GM21528 (cell line): ENCODE measurements around the gene OR6V1.

Experiments
- ATAC-seq: cut with Tn5 transposase; IDR thresholded peaks from one replicate; pipeline ENCODE4 v1.9.1; 2021; ENCODE audit warnings: mild to moderate bottlenecking, moderate library complexity; ENCODE audit not compliant: unreplicated experiment, low FRiP score

The OR6V1 gene

DNA sequence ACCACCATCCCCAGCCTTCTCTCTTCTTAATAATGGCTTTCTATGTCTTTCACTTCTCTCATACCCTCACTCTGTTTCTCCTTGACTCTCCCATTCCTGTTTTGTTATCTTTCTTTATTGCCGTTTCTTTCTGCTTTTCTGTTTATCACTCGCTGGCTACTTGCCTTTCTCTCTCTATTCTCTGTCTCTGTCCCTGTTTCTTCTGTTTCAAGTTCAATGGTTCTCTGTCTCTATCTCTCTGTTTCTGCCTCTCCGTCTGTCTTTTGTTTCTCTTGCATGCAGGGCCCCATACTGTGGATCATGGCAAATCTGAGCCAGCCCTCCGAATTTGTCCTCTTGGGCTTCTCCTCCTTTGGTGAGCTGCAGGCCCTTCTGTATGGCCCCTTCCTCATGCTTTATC, at the start of gene OR6V1:
Gene OR6V1, plus strand, starts transcription at position 301 of the 400 bp plus-strand sequence. Its CDS starts 0 bp downstream, at position 301.
- ATAC-seq: no peak

GRCh38 chr7:143002898-143003297, 49.2 kb upstream of the OR6V1 start:
- ATAC-seq: no peak

- peak; percentile 71 for ATAC-seq
Observed at GRCh38 chr7:143003393-143004051, 48.6 kb upstream of the OR6V1 start.

- ATAC-seq: no peak
Observed at GRCh38 chr7:143005632-143006260, 46.4 kb upstream of the OR6V1 start.

GRCh38 chr7:143008007-143008901, 43.9 kb upstream of the OR6V1 start:
- peak; percentile 93 for ATAC-seq

DNA sequence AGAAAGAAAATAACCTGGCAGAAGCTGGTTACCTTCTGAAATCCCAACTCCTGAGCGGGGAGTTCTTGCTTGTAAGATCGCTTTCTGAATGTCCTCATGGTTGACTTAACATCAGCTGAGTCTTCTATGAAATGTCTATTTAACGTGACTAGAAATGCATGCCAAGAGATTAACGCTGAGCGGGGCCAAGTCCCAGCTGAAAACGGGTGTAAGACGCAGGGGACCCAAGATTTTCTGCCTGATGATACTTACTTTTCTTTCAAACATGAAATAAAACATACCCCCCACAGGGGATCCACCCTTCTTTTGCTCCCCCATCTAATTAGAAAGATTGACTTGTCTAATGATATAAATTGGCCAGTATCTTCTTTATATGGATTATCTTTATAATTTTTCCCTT, 40.1 kb upstream of the OR6V1 start:
- no peak for ATAC-seq

GRCh38 chr7:143012409-143012808, 39.7 kb upstream of the OR6V1 start:
- ATAC-seq: no peak

- ATAC-seq: no peak
Observed at GRCh38 chr7:143013473-143013872, 38.7 kb upstream of the OR6V1 start.

- no peak for ATAC-seq
Observed at GRCh38 chr7:143013893-143014292, 38.2 kb upstream of the OR6V1 start.

DNA sequence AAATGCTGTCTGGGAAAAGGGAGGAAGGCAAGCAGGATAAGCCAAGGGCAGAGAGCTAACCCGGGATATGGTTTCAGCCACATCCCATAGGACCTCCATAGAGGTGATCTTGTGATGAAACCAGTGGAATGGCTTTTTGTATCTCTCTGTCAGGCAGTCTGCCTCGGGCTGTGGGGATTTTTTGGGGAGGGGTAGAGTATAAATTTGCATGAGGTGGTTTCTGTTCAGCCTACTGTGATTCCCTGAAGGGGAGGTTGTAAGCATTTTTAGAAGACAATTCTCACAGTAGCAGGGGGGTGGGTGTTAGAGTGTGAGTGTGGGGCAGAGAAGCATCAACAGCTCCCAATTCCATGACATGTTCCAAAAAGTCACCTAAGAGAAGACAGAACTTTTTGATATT, 37.1 kb upstream of the OR6V1 start:
- peak; percentile 81 for ATAC-seq

DNA sequence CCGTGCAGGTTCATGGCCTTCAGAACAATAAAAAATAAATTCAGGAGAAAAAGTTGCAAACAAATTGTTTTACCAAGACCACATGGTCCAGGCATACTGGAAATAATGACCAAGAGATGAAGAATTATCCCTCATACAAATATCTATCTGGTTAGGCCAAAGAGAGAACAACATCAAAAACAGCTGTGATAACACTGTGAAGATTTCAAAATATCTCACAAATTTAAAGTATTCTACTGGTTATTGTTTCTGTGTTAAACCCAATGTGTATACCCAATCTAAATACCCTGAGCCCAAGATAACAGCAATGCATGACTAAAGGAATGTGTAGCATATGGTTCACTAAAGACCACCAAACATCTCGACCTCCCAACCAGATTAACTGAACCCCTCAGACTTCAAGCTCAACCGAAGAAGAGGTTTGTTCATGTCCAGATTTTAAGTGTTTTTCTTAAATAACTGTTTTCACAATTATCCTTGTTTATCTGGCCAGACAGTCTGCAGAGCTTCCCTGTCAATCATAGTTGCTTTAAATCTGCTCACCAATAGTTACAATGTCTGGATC, 36.1 kb upstream of the OR6V1 start:
- no peak for ATAC-seq

GRCh38 chr7:143016996-143017395, 35.1 kb upstream of the OR6V1 start:
- ATAC-seq: no peak

DNA sequence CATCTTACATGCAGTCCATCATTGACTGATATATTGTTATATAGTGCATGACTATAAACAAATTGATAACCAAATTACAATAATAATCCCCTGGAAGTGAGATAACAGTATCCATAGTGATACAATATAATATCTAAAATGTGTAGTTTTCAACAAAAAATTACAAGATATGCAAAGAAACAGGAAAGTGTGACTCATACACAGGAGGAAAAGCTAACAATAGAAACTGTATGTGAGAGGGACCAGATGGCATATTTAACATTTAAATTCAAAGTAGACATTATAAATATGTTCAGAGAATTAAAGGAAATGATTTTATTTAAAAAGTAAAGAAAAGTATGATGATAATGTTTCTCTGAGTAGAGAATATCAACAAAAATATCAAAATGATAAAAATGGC, 33.2 kb upstream of the OR6V1 start:
- ATAC-seq: no peak

DNA sequence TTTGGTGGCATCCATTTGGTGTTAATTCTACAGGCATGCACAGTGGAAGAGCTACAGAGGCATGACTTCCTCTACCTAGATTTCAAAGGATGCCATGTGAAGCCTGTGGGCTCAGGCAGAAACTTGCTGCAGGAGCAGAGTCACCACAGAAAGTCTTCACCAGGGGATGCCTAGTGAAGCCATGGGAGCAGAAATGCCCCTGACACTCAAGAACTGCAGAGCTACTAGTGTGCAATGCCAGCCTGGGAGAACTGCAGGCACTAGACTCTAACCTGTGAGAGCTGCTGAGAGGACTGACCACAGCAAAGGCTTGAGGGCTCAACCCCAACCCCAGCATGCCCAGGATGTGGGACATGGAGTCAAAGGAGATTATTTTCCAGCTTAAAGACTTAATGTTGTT, 29.1 kb upstream of the OR6V1 start:
- no peak for ATAC-seq

- ATAC-seq: no peak
Observed at GRCh38 chr7:143025371-143025770, 26.8 kb upstream of the OR6V1 start.

DNA sequence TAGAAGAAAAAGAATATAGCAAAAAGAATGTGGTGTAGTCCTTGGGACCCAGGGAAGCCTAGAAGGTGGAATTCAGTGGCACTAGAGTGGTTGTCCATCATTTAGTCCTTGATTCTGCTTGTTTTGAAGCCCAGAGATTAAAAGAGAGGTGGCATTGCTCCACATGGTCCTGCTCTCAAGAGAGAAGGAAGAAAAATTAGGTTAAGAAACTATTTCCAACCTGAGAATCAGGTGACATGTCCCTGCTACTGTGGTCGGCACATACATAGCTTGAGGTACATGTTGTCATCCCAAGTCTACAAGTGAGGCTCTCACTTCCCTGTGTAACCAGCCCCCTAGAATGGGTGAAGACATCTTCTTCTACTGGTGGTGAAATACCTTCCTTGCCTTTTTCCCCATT, 25.1 kb upstream of the OR6V1 start, which contains the start of gene OR9A2:
Gene OR9A2, minus strand, starts transcription at position 101 of the 400 bp plus-strand sequence. Its CDS starts 0 bp downstream, at position 101.
- no peak for ATAC-seq

DNA sequence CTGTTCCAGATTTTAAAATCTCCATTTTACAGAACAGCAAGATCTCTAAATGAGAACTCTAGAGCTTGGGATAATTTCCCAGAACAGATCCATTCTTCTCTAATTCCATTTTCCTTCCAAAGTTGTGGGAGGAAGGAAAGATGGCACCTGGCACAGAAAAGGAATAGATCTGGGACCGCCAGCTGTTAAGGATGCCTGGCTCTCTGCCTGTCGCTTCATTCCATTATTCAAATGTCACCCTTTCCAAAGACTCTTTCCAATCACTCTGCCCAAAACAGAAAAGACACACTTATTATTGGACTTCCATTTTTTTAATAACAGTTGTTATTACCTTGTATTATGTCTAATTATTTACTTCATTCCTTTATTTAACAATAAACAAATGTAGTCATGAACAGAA, 24.5 kb upstream of the OR6V1 start:
- no peak for ATAC-seq

DNA sequence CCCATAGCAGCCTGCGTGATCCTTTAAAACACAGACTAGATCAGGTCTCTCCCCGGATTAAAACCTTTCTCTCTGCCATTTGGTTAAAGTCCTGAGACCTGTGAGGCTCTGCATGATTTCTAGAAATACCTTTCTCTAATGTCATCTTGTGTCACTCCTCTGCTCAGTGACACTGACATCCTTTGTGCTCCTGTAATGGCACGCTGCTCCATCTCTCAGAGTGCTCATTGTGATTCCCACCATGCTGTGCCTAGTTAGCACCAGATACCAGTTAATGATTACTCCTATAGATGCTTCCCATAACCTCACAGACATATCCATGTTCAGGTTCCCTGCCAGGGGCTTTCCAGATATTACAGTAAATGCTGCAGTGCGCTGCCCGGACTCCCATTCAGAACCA, 13.5 kb upstream of the OR6V1 start:
- ATAC-seq: no peak

DNA sequence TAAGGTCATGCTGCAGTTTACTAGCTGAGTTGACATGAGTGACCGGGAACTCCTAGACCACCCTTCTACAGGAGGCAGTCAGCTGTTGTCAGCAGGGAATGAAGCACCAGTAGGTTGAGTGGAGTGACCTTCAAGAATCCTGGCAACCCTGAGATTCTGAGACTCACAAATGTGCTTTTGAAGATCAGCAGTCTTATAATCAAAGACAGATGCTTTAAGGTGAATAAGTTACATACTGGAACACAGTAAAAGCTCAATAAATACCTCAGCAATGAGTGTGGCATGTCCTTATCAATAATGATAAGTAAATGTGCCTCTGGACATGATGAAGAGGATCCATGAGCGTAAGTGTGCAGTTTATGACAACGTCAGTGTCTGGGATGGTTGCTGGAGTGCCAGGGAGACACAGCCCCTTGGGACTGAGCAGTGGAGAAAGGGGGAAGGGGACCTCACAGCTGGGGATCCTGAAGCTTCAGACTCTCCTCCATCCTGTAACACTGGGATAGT, 11.9 kb upstream of the OR6V1 start:
- ATAC-seq: no peak

GRCh38 chr7:143041346-143041745, 10.8 kb upstream of the OR6V1 start:
- no peak for ATAC-seq
